NB4 (cell line): ENCODE data around the gene JAZF1.

Experiments used
- CTCF ChIP-seq: IDR thresholded peaks from one replicate; pipeline ENCODE4 v1.5.1; 2012; ENCODE audit warnings: low read depth, low read length
- POLR2A ChIP-seq: IDR thresholded peaks from 2 replicates; pipeline ENCODE4 v1.6.1; 2011; ENCODE audit warnings: mild to moderate bottlenecking; ENCODE audit not compliant: insufficient read length; ENCODE audit errors: extremely low read depth

GRCh38 chr7:28226003-28226402, 45.4 kb upstream of the JAZF1 start:
- TF ChIP-seq CTCF: no peak
- TF ChIP-seq POLR2A: no peak
